Activated CD8-positive, alpha-beta memory T cell treated with anti-CD3 and anti-CD28 coated beads for 4 hours (primary cell): ENCODE measurements around the gene MCM9.

ENCODE experiments used
- DNase-seq, 2 donors: peaks; one replicate each; pipeline ENCODE4 v3.0.0-alpha.2; 2020; ENCODE audit warnings: low read depth in 2 of 2

The MCM9 gene

DNA sequence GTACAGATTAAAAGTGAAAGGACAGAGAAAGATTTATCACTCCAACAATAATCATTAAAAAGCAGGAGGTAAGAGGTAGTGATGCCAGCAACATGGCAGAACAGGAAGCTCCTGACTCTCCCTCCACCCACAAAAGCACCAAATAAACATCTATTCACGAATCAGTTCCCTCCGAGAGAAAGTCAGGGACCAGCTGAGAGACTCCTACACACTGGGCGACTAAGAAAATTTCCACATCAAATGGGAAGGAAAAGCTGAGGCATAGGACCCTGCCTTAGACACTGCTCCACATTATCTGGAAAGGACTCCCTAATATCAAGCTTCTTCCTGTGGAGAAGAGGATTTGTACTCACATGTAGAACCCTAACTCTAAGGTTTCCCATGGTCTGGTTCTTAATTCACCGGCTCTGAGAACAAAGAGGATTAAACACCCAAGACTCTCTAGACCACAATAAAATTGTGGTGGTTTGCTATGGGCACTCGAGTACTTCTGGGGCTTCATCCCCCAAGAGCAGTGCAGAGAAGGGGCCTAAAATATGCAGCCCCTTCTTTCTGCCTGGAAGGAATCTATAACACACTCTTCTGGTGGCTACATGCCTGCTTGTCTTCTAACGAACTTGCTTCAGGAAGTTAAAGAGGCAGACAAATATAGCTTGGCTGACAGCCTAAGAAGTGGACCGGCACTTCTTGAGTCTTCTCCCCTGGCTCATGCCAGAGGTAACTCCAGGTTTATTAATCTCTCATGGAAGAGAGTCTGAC is 70.4 kb downstream of the MCM9 start:
- DNase-seq, result no peak

DNA sequence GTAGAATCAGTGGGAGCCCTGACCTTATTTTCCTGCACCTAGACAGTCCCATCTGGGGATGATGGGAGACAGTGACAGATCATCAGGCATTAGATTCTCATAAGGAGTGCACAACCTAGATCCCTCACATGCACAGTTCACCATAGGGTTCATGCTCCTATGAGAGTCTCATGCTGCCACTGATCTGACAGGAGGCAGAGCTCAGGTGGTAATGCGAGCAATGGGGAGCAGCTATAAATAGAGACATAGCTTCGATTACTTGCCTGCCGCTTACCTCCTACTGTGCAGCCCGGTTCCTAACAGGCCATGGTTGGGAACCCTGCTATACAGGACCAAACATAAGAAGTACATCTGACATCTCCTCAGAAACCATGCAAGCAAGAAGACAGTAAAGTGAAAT is 72.5 kb downstream of the MCM9 start:
- DNase-seq, result no peak

DNA sequence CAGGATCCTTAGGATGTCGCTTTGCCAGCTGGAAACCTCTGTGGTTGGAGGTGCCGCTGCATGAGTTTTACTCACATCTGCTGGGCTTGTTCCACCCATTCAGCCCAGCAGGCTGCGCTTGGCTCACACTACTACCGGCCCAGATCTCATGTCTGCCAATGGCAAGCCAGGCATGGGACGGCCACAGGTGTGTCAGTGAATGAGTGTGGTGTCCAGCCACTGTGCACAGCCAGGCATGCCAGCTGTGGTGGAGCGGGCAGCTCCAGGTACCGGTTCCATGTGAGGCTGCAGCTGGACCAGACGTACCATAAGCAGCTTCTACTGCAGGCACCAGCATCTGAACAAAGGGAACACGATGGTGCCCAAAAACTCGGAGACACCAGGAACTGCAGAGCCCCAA is 74.1 kb downstream of the MCM9 start:
- DNase-seq, result no peak

DNA sequence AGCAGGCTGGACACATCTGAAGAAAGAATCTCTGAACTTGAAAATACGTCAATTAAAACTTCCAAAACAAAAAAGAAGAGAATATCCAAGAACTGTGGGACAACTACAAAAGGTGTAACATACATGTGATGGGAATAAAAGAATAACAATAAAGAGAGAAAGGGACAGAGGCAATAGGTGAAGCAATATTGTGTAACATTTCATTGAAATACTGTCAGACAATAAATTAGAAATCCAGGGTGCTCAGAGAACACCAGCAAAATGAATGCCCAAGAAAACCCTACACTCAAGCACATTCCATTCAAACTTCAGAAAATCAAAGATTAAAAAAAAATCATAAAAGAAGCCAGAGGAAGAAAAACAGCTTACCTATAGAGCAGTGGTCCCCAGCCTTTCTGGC is 74.6 kb downstream of the MCM9 start:
- no peak for DNase-seq

DNA sequence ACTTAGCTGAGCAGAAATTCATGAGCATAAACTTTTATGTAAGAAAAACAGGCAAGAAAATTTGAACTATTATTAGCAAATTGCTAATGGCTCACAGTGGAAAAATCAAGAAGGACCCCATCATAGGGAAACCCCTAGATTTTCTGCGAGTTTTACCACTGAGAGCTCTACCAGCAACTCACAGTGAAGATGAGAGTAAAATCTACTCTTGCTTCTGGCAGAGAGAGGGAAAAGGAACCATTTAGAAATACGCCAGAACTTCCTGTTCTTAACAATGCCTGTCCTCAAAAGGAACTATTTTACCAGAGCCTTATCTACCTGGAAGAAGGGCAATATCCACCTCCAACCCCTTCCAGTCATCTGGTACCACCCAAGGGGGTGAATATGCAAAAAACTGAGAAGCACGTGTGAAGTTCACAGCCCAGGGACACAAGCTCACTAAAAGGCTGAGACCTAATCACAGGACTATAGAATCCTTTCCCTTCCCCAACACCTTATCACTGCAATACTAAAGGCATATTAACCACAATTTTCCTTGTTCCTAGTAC is 75.4 kb downstream of the MCM9 start:
- DNase-seq, result no peak

DNA sequence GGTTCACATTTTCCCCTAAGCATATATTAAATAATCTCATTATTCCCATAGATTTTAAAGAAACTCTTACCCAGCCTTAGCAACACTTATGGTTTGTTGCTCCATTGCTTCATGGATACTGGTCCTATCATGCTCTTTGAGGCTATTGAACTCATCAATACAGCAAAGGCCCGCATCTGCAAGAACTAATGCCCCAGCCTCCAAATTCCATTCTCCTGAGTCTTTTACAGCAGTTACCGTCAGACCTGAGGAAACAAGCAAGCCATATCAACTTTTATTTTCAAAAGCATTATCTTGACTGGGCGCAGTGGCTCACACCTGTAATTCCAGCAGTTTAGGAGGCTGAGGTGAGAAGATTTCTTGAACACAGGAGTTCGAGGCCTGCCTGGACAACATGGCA is 78.7 kb downstream of the MCM9 start:
- DNase-seq, result no peak

DNA sequence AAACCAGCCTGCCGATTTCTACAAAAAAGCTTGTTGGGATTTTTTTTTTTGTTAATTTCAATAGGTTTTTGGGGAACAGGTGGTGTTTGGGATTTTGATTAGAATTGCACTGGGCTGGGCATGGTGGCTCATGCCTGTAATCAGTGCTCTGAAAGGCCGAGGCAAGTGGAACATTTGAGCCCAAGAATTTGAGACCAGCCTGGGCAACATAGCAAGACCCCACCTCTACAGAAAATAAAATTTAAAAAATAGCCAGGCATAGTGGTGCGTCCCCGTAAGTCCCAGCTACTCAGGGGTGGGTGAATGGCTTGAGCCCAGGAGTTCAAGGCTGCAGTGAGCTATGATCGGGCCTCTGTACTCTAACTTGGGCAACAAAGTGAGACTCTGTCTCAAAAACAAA is 81.6 kb downstream of the MCM9 start:
- DNase-seq, result no peak

DNA sequence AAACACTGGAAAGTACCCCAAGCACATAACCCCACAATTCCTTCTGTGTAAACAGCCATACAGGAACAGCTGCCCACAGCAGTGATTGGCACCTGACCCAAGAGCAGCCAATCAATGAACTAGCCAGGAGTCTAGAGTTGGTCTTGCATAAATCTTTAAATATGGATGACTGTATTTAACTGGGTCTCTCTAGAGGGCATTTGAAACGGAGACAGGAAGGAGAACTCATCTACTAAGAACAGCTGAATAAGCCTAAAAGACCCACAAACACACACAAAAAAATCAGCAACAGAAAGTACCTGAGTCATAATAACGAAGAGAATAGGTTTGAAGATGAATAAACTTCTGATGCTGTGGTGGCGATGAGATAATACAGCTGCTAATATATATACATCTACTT is 90.0 kb downstream of the MCM9 start:
- DNase-seq, result no peak

DNA sequence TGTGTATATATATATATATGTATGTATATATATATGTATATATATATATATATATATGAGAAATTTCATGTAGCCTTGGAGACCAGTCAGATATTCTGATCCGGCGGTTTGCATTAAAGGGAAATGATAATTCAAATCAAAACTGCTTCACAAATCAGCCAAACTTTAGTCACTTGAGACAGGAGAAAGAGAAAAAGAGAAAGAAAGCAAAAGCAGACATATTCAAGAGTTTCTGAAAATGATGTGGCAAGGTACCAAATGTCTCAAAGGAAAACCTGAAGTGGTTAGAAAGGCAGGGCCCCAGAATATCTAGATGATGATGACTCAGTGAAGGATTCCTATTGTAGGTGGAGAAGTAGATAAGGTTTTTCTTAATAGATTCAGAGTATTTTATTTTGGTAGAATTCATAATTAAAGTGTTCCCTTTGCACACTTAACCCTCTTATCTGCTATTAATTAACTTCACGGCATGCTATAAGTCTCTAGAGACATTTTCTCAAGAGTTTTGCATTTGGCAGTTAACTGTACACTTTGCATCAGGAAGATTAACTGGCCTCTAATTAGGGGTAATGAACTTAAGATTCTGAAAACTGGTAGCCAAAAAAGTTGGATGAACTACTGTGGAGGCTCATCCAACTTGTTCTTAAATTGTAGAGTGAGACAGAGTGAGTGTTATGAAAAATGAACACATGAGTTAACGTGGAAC is 91.1 kb downstream of the MCM9 start:
- DNase-seq, result no peak

DNA sequence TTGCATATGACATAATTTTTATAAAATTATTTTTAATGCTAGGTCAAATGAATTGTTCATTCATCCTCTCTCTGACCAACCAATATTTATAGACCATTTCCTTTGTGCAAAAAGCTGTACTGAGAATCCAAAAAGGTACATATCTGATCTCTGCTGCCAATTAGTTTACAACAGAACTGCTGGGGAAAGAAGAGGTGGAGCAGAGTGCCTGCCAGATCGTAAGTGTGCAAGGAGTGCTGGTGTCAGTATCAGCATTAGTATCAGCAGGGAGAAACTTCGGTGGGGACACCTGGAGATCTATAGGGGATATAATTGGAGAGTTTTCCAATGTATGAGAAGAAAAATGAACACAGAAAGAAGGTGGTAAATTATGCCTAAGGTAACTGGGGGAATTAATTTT is 104.3 kb downstream of the MCM9 start:
- no peak for DNase-seq

DNA sequence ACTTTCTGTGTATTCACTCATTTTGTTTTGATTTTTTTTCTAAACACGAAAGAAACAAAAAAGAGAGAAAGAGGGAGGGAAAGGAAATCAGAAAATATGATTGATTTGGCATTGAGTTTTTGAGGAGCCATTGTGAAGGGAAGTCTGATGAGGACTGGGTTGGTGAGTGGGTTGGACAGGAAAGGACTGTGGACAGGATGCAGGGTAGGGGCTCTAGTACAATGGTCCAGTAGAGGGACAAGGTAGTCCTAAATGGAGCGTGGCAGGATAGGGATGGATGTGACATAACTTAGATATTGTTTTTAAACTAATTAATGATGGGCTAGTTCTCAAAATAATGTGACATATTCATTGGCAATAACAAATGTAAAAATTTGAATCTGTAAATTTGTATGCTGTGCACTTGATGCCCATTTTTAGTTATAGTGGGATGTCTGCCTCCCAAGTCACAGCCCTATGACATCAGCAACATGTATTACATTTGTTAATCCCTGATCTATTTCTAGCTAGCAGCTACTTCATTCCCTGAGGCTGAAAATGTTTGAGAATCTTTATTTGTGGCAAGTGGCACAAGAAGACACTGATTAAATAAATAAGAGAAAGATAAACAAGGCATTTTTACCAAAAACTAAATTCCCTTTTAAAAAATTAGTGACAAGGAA is 105.0 kb downstream of the MCM9 start:
- no peak for DNase-seq

DNA sequence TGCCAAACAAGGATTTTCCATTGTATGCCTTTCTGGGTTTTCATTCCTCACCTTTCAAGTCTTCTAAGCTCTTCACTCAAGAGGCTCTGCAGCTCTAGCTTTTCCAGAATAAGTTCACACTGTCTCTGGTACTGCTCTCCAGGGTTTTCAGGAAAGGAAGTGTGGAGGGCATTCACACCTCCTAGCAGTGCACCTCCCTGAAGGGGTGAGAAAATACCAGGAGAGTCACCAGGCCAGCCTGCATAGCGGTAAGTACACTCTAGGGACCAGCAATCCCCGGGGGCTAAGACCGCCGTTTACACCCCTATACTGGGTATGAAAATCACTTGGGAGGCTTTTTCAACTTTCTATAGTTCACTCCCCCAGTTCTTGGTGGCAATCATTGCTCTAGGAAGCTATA is 108.9 kb downstream of the MCM9 start:
- DNase-seq, result no peak

DNA sequence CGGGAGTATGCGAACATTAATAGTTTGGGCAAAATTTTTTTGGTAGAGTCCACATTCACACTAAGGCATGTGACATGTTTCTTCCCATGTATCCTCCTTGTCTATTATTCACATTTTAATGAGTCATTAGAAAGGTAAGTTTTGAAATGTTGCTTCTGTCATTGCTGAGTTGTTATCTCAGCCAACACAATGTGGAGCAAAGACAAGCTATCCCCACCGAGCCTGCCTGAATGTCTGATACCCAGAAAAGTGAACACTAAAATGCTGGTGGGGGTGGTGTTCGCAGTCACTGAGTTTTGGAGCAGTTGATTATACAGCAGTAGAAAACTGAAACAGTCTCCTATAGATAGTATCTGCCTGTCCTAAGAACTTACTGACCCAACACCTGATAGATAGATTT is 109.3 kb downstream of the MCM9 start:
- DNase-seq, result no peak

DNA sequence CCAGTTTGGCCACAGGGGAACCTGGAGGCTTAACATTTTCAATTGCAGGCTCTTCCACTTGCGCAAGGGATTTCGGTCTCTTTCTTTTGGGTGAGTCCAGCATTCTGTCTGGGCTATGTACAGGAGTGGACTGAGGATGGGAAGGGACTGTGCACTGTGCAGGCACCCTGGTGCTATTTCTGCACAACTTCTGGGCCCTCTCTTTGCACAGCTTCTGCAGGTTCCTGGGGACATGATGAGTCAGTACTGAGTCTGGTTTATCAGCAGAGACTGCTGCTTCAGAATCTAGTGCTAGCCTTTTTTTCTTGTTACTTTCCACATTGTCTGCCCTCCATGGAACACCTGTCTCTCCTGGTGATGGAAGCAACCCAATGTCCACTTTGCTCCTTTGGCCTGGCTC is 119.5 kb downstream of the MCM9 start:
- DNase-seq, result no peak

DNA sequence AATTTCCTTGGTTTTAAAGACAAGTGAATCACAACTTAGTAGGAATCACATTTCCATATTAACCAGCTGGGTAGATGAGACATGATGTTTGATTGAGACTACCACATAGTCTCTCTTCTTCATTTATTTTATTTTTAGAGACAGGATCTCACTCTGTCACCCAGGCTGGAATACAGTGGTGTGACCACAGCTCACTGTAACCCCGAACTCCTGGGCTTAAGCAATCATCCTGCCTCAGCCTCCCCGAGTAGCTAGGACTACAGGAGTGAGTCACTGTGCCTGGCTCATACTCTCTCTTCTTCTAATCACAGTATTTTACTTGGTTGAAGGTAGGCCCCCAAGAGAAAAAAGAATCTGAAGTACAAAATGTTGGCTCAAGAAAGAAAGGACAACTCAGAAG is 121.2 kb downstream of the MCM9 start:
- no peak for DNase-seq

DNA sequence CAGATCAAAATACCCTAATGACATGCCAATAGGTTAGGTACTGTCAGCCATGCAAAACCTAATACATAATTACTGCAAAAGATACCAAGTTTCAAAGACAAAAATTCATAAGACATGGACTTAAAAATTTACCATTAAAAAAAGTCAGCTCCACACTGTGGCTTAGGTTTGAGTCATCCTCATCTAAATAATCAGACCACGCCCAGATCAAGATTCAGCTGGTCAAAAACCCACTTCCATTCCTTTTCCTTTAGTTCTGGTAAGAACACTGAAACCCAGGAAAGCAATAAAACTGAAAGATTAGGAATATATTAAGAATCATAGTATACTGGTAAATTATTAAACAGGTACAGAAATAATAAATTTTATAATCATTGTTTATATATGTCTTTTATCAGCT is 122.0 kb downstream of the MCM9 start:
- no peak for DNase-seq

DNA sequence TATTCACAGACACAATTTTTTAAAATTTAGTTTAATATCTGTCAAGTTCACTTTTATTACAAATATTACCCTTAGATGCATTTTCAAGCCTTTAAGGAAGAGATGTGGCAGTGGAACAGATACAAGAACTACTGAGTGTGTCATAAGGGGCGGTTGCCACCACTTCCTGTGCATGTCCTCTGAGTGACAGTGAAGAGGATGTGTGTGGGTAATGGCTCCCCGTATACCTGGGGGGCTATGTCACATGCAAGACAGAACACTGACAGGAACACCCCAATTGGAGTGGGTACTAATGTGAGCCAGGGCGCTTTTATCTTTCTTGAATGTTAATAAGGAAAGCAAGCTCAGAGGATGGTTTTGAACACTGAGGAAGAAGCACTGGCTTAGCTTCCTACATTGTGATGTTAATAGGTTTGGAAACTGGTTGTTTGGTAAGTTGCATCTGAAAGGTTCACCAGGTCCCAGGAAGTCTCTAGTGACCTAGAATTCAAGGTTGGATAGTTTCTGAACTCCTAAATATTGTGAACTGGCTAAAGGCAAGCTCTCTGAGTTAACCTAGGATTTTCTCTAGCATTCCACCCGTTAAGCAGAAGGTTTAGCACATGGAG is 124.4 kb downstream of the MCM9 start:
- peak; percentile 41 to 61 for DNase-seq

DNA sequence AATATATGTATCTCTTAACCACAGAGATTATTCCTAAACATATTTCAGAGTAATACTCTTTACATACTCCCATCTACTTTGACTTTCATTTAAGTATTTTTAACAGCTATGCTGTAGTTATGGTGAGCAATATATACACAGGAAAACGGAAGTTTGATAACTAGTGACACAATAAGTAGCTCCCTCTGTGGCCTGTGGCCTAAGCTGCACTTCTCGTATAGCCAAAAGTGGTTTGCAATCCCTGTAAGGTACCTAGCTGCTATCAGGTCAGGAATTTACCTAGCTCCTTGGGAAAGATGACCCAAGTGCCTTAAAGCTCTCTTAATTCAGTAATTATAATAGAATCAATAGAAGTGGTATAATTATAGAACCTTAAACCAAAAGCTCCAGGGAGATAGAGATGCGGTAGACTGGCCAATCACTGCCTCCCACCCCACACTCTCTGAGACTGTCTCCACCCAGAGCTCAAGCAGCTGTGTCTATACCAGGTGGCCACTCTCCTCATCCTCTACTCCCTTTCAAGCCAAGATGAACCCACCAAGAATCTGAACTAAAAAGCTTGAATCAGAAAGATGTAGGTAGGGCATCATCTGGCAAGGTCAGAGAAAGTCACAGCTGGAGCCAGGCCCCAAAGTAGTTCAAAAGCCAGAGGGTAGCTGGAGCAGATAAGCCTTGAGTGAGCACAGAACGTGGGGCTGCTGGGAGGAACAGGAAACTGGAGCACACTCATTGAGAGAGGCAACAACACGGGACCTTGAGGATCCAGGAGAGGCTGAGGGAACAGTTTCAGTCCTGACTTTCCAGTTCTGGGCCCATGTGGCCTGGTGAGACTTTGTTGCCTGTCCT is 125.9 kb downstream of the MCM9 start:
- DNase-seq, result no peak

DNA sequence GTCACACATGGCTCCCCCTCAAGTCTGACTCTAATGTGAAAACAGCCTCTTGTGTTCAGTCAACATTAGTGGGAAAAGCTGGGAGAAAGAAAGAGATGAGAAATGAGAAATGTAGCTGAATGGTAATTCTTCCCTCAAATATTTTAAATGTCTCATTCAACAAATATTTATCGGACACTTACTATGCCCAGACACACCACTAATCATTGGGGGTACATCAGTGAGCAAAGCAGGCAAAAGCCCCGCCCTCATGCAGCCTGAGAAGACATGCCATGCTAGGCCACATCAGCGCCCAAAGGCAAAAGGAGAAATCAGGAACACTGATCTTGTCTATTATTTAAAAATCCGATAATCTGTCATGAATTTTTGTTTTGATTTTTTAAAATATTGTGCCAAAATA is 130.9 kb downstream of the MCM9 start:
- no peak for DNase-seq

DNA sequence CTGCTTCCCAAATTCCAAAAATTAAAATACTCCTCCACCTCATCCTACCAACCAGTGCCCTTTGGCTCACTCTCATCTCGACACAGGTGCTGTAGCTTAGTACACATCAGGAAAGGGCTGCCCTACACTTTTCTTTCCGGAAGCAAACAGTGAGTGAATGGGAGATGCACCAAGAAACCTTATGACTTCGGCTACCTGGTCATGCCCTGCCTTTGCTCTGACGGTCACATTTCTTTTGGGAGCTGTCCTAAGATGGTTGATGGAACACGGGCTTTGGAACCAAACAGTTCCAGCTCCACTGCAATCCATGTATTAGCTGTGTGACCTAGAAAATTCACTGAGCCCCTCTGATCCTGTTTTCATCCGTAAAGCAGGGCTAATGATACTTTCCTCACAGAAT is 133.7 kb downstream of the MCM9 start:
- DNase-seq, result no peak

DNA sequence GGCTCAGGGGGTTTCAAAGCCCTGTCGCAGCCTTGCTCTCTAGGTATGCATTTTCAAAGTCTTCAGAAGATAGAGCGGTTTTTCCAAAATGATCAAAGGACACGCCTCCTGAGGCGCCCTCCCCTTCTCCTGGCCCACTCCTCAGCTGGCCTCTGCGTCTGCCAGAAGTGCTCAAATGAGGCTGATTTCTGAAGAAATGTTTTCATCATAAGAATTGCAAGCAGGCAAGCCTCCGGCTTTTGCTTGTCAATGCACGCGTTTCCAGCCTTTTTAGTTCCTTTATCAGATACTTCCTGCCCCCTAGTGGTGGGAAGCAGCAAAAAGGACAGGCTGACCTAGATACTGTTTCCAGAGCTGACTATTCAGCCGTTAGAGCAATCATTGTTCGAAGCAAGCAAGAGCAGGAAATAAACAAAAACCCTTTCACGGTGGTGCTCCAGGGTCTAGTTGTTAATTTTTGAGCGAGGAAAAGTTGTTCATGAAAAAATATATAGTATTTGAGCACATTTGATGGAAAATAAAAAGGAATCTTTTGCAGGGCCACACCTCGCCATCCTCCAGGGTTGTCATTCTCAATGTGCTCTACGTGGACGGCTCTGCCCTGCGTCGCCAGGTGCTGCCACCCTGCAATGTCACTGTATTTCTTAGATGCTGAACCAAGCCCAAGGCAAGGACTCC is 134.4 kb downstream of the MCM9 start:
- peak; percentile 55 to 76 for DNase-seq
